GM12892 (cell line): ENCODE data around the gene CLASP2.

Experiments
- POLR2A ChIP-seq: IDR thresholded peaks from 2 replicates; pipeline ENCODE4 v1.6.1; 2011; ENCODE audit warnings: low read depth, low read length, control low read depth
- POLR2AphosphoS5 ChIP-seq: IDR thresholded peaks from 2 replicates; pipeline ENCODE4 v1.6.1; 2011; ENCODE audit warnings: low read depth, low read length, control low read depth

GRCh38 chr3:33668618-33669017 is 49.4 kb downstream of the CLASP2 start:
- TF ChIP-seq POLR2A: no peak
- TF ChIP-seq POLR2AphosphoS5: no peak
